NB4 (cell line): ENCODE data around the gene HCN3.

Experiments
- CTCF ChIP-seq: IDR thresholded peaks from one replicate; pipeline ENCODE4 v1.5.1; 2012; ENCODE audit warnings: low read depth, low read length
- MYC ChIP-seq: IDR thresholded peaks from 2 replicates; pipeline ENCODE4 v1.6.1; 2011; ENCODE audit warnings: low read depth, low read length

GRCh38 chr1:155251566-155251965 lies 25.7 kb upstream of the HCN3 start:
- TF ChIP-seq CTCF (no peak), MYC (no peak)
